DOHH2 (cell line): ENCODE measurements around the gene PGA5.

ENCODE experiments used
- EZH2phosphoT487 ChIP-seq: fragments of 200-600 bp; sonication (generic); IDR thresholded peaks from 2 replicates; pipeline ENCODE4 v1.6.1; 2017; ENCODE audit warnings: borderline replicate concordance, mild to moderate bottlenecking, antibody characterized with exemption, low read length, moderate library complexity, mixed read lengths
- TF ChIP-seq, protein P1 (sequence below): fragments of 200-600 bp; sonication (generic); IDR thresholded peaks from one replicate; pipeline ENCODE4 v1.5.1; 2014; ENCODE audit warnings: antibody characterized with exemption, mild to moderate bottlenecking, low read depth, low read length; ENCODE audit not compliant: poor library complexity, severe bottlenecking

DNA sequence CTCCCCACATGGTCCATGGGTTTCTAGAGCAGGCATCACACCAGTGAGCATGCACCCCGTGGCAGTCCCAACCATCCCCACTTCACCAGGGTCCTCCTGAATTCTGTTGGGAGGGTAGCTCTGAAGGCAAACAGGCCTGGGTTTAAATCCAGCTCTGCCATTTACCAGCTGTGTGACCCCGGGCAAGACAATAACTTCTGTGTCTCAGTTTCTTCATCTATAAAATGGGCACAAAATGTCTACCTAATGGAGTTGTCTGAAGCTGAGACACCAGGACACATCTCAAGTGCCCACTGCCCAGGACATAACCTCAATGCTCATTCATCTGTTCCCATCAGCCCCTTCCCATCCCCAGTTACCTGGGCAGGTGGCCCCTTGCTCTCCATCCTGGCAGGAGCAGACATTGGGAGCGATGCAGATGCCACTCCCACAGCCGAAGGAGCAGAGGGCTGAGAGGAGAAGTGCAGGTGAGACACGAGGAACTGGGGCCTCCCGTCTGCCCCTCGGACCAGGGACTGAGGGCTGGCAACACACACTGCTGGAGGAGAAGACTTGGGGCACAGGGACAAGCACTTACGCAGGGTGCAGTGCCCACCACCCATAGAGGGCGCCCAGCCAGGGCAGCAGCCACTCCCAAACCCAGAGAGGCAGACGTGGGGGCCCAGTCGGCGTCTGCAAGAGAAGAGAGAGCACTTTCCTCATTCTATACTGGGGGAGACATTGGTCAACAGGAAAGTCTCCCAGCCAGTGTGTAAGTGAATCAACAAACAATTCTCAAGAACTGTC lies 50.1 kb downstream of the PGA5 start:
- TF ChIP-seq, protein P1, sequence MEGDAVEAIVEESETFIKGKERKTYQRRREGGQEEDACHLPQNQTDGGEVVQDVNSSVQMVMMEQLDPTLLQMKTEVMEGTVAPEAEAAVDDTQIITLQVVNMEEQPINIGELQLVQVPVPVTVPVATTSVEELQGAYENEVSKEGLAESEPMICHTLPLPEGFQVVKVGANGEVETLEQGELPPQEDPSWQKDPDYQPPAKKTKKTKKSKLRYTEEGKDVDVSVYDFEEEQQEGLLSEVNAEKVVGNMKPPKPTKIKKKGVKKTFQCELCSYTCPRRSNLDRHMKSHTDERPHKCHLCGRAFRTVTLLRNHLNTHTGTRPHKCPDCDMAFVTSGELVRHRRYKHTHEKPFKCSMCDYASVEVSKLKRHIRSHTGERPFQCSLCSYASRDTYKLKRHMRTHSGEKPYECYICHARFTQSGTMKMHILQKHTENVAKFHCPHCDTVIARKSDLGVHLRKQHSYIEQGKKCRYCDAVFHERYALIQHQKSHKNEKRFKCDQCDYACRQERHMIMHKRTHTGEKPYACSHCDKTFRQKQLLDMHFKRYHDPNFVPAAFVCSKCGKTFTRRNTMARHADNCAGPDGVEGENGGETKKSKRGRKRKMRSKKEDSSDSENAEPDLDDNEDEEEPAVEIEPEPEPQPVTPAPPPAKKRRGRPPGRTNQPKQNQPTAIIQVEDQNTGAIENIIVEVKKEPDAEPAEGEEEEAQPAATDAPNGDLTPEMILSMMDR: peak; percentile 60
- no peak for TF ChIP-seq EZH2phosphoT487
